ENCODE data around the gene CFHR4.
"Not testable (repeated sequence)": the region's sequence is repeated elsewhere in the genome, so short reads cannot be mapped to it uniquely, and the experiment has no call there.

Gene CFHR4

DNA sequence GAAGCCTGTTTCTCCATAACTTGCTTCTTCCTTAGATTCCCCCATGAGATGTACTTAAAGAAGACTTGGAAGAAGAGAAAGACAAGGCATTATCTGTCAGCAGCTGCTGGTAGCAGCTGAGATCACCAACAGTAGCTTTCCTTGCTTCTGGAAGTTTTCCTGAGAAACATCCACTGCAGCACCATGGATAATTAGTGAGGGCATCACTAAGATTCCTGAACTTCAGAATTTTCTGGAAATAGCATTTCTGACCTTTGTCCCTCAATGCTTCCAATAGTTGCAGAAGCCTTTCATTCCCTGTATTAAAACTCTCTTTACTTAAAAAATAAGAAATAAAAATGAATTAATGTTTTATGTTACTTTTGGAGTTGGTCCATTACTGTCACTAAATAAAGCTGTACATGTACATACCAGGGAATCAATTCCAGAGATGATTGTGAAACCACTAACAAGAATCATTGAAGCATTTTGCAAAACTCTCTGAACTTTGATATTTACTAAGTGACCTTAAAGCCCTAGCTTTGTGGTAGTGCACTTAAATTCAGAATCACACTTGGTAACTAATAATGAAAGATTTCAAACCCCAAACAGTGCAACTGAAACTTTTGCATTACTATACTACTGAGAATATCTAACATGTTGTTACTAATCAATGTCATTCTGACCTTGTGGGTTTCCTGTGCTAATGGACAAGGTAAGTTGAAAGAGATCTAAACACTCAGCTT, at the start of gene CFHR4:
CFHR4 (plus strand) TSS at position 538 of the 725 bp plus-strand sequence; CDS start at position 637, 99 bp downstream.
- H3K4me1 Mint-ChIP-seq (ENCODE audit: low read depth): no peaks in the 10 kb centered on the region
- peaks cover 2% of the 10 kb centered on the region for H3K27me3 Mint-ChIP-seq
- no peak for DNase-seq
- H3K9me3 Mint-ChIP-seq: peaks cover 3% of the 10 kb centered on the region
- H3K27ac Mint-ChIP-seq: no peak within 1 kb of the TSS
- no peak within 1 kb of the TSS for H3K4me3 Mint-ChIP-seq
- no peaks in the 10 kb centered on the region for H3K36me3 Mint-ChIP-seq (ENCODE audit: low read depth)

DNA sequence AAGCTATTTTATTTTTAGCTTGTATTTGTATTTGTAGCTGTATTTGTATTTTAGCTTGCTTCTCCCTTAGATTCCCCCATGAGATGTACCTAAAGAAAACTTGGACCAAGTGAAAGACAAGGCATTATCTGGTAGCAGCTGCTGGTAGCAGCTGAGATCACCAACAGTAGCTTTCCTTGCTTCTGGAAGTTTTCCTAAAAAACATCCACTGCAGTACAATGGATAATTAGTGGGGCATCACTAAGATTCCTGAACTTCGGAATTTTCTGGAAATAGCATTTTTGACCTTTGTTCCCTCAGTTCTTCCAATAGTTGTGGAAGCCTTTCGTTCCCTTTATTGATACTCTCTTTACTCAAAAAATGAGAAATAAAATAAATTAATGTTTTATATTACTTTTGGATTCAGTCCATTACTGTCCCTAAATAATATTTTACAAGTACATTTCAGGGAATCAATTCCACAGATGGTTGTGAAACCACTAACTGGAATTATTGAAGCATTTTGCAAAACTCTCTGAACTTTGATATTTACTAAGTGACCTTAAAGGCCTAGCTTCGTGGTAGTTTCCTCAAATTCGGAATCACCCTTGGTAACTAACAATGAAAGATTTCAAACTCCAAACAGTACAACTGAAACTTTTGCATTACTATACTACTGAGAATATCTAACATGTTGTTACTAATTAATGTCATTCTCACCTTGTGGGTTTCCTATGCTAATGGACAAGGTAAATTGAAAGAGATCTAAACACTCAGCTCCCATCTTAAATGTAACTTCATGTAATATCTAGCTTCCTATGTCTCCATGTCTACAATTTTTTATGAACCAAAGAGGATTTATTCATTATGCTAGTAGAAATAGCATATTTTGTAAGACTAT, 38.0 kb upstream of the CFHR4 start:
- H3K36me3 Mint-ChIP-seq (ENCODE audit: low read depth); H3K4me3 Mint-ChIP-seq; H3K4me1 Mint-ChIP-seq (ENCODE audit: low read depth); H3K27me3 Mint-ChIP-seq; DNase-seq; H3K9me3 Mint-ChIP-seq; H3K27ac Mint-ChIP-seq: not testable (repeated sequence)

DNA sequence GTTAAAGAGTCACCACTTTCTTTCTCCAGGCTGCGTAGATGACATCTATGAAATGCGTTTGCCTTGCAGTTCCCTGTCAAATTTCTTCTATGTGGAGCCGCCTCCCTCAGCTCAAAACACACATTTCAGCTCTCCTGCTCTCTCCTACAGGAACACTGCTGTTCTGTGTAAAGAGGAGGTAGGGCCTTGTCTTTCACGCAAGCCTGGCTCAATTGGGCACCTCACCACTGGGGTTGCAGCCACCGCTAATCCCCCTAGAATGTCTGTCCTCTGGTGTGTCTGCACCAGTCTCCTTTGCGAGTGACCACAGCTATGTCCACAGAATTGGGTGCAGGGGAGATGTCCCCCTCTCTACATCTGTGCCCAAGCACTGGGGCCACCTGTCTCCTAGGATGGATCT, 31.8 kb upstream of the CFHR4 start:
- H3K4me3 Mint-ChIP-seq: no peak overlapping the region
- no peaks in the 10 kb centered on the region for H3K27me3 Mint-ChIP-seq
- no peaks in the 10 kb centered on the region for H3K36me3 Mint-ChIP-seq (ENCODE audit: low read depth)
- DNase-seq: no peak
- H3K27ac Mint-ChIP-seq: no peak overlapping the region
- no peaks in the 10 kb centered on the region for H3K4me1 Mint-ChIP-seq (ENCODE audit: low read depth)
- no peaks in the 10 kb centered on the region for H3K9me3 Mint-ChIP-seq

DNA sequence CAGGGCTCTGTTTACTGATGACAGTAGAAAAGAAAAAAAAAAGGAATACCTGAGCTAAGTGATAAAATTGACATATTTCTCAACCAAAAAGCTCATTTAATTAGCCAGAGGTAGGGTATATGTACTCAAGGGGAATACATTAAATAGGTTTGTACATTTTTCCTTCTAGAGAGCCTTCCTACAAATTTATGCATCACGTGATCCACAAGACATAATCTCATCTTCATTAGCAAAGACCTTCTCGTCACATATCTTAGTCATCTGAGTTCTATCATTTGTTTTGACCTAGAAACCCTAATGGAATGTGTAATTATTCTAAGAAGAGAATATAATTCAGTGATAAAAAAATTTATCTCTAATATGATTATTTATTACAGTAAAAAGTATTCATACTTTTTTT, 30.7 kb upstream of the CFHR4 start:
- Mint-ChIP-seq H3K4me3 (no peak overlapping the region), H3K4me1 (ENCODE audit: low read depth) (no peaks in the 10 kb centered on the region), H3K27ac (no peak overlapping the region), H3K27me3 (no peaks in the 10 kb centered on the region), H3K9me3 (no peaks in the 10 kb centered on the region), H3K36me3 (ENCODE audit: low read depth) (no peaks in the 10 kb centered on the region)
- DNase-seq: no peak

DNA sequence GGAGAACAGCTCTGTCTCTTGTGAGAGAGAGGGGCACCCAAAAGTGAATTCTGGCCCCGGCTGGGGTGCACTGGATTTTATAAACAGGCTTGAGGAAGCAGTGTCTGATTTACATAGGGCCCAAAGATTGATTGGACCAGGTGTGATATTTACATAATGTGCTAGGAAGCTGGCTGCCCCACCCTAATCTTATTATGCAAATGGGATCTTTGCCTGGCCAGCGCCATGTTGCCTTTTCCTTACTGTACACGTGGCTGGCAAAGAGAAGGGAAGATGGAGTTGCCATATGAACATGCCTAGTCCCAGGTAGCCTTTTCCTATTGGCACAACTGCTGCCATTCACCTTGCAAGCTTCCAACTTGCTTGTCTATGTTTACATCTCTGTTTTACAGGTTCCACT, 29.0 kb upstream of the CFHR4 start:
- Mint-ChIP-seq H3K9me3 (no peaks in the 10 kb centered on the region), H3K4me1 (ENCODE audit: low read depth) (no peaks in the 10 kb centered on the region), H3K27ac (no peak overlapping the region), H3K36me3 (ENCODE audit: low read depth) (no peaks in the 10 kb centered on the region), H3K27me3 (peaks cover 3% of the 10 kb centered on the region), H3K4me3 (no peak overlapping the region)
- no peak for DNase-seq

DNA sequence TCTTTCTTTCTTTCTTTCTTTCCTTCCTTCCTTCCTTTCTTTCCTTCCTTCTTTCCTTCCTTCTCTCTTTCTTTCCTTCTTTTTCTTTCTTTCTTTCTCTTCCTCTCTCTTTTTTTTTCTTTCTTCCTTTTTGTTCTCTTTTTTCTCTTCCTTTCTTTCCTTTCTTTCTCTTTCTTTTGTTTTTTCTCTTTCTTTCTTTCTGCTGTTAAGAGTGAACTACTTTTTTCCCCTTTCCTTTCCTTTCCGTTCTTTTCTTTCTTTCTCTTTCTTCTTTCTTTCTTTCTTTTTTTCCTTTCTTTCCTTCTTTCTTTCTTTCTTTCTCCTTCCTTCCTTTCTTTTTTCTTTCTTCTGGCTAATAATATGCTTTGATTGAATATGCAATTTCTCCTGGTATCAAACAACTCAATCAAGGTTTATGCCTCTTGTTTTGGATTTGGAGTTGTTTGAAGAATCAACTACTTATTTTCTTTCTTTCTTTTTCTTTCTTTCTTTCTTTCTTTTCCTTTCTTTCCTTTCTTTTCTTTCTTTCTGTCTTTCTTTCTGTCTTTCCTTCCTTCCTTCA, 27.4 kb upstream of the CFHR4 start:
- H3K4me1 Mint-ChIP-seq (ENCODE audit: low read depth): no peaks in the 10 kb centered on the region
- DNase-seq: no peak
- H3K27me3 Mint-ChIP-seq: peaks cover 3% of the 10 kb centered on the region
- H3K9me3 Mint-ChIP-seq: no peaks in the 10 kb centered on the region
- no peak overlapping the region for H3K27ac Mint-ChIP-seq
- no peaks in the 10 kb centered on the region for H3K36me3 Mint-ChIP-seq (ENCODE audit: low read depth)
- H3K4me3 Mint-ChIP-seq: no peak overlapping the region

DNA sequence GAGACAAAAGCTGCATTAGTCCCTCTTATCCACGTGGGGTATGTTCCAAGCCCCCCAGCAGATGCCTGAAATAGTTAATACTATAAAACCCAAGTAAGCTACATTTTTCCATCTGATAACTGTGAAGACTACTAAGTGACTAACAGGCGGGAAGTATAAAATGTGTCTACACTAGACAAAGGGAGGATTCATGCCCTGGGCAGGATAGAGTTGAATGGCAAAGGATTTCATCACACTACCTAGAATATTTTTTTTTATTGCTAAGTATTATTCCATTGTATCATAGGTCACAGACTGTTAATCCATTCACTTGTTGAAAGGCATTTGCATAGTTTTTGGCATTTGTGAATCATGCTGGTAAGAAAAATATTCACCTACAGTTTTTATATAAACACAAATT, 26.4 kb upstream of the CFHR4 start:
- no peaks in the 10 kb centered on the region for H3K4me1 Mint-ChIP-seq (ENCODE audit: low read depth)
- no peak overlapping the region for H3K4me3 Mint-ChIP-seq
- DNase-seq: no peak
- H3K27me3 Mint-ChIP-seq: peaks cover 3% of the 10 kb centered on the region
- no peaks in the 10 kb centered on the region for H3K36me3 Mint-ChIP-seq (ENCODE audit: low read depth)
- no peak overlapping the region for H3K27ac Mint-ChIP-seq
- H3K9me3 Mint-ChIP-seq: no peaks in the 10 kb centered on the region

DNA sequence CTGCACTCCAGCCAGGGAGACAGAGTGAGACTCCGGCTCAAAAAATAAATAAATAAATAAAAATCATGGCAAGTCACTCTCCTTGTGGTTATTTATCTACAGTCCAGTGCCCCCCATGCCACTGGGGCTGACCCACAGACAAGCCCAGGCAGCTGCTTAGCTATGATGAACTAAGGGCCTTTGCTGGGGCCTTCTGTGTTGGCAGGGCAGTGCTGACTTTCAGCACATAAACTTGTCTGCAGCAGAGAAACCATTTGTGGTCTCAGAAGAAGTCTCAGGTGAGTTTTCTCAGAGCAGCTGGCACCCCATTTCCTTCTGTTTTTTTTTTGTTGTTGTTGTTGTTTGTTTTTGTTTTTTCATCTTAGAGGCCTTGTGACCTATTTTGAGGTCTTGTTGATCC, 20.9 kb upstream of the CFHR4 start:
- H3K27me3 Mint-ChIP-seq: peaks cover 3% of the 10 kb centered on the region
- H3K9me3 Mint-ChIP-seq: no peaks in the 10 kb centered on the region
- no peak overlapping the region for H3K4me3 Mint-ChIP-seq
- no peak for DNase-seq
- H3K4me1 Mint-ChIP-seq (ENCODE audit: low read depth): no peaks in the 10 kb centered on the region
- no peaks in the 10 kb centered on the region for H3K36me3 Mint-ChIP-seq (ENCODE audit: low read depth)
- no peak overlapping the region for H3K27ac Mint-ChIP-seq

DNA sequence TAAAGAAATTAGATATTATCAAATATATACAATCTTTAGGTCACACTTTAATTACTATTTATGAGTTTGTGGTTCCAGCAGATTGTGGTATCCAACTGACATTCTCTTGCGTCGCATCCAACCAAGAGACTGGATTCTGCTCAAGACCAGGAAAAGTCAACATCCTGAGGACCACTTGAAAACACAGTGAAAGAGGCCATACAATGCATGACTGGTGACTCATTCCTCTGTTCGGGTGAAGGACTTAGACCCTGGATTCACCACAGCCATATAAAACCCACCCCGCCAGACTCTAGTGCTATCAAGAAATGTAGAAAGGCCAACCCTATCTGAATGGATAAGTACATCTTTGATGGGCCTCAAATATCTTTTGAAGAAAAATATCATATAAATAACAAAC, 14.5 kb upstream of the CFHR4 start:
- Mint-ChIP-seq H3K27me3 (peaks cover 10% of the 10 kb centered on the region), H3K9me3 (no peaks in the 10 kb centered on the region), H3K27ac (no peak overlapping the region), H3K4me3 (no peak overlapping the region), H3K36me3 (ENCODE audit: low read depth) (no peaks in the 10 kb centered on the region), H3K4me1 (ENCODE audit: low read depth) (no peaks in the 10 kb centered on the region)
- no peak for DNase-seq

DNA sequence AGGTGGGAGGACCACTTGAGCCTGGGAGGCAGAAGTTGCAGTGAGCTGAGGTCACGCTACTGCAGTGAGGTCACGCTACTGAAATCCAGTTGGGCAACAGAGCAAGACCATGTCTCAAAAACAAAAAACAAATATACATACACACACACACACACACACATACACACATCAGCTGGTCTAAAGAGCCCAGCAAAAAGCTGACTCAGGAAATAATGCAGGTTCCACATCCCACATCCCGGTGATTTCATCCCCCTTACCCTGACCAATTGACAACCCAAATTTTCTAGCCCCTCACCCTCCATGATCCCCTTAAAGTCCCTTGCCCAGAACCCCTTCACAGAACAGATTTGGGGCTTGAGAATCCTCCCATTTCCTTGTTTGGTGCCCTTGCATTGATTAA, 11.9 kb upstream of the CFHR4 start:
- no peak overlapping the region for H3K27ac Mint-ChIP-seq
- no peaks in the 10 kb centered on the region for H3K36me3 Mint-ChIP-seq (ENCODE audit: low read depth)
- H3K4me3 Mint-ChIP-seq: no peak overlapping the region
- no peaks in the 10 kb centered on the region for H3K4me1 Mint-ChIP-seq (ENCODE audit: low read depth)
- DNase-seq: no peak
- H3K27me3 Mint-ChIP-seq: peaks cover 16% of the 10 kb centered on the region
- H3K9me3 Mint-ChIP-seq: no peaks in the 10 kb centered on the region

DNA sequence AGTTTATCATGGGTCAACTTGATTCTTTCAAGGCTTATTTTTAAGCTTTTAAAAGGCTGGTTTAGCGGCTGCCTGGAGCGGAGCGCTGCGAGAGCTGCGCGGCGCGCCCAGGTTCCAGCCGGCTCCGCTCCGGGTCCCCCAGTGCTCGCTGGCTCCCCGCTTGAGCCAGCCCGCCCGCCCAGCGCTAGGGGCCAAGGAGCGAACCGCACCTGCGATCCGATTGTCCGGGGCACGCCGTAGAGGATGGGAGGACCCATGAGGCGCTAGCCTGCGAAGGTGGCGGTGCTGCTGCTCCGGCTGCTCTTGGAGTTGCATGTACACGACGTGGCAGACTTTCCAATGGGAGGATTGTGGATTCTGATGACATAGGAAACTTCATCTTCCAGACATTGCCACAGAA, 9.9 kb upstream of the CFHR4 start:
- Mint-ChIP-seq H3K27ac (no peak overlapping the region), H3K4me1 (ENCODE audit: low read depth) (no peaks in the 10 kb centered on the region), H3K27me3 (peaks cover 16% of the 10 kb centered on the region), H3K36me3 (ENCODE audit: low read depth) (no peaks in the 10 kb centered on the region), H3K4me3 (no peak overlapping the region), H3K9me3 (no peaks in the 10 kb centered on the region)
- no peak for DNase-seq

DNA sequence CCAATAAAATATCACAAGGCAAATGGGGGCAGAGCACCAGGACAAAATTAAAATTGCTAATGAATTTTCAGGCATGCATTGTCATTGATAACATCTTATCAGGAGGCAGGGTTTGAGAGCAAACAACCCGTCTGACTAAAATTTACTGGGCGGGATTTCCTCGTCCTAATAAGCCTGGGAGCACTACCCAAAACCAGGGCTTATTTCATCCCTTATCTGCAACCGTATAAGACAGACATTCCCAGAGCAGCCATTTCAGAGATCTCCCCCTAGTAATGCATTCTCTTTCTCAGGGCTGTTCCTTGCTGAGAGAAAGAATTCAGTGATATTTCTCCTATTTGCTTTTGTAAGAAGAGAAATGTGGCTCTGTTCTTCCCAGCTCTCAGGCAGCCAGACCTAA, 1.3 kb upstream of the CFHR4 start:
- H3K9me3 Mint-ChIP-seq; DNase-seq; H3K27me3 Mint-ChIP-seq; H3K27ac Mint-ChIP-seq; H3K4me3 Mint-ChIP-seq; H3K36me3 Mint-ChIP-seq (ENCODE audit: low read depth); H3K4me1 Mint-ChIP-seq (ENCODE audit: low read depth): not testable (repeated sequence)

DNA sequence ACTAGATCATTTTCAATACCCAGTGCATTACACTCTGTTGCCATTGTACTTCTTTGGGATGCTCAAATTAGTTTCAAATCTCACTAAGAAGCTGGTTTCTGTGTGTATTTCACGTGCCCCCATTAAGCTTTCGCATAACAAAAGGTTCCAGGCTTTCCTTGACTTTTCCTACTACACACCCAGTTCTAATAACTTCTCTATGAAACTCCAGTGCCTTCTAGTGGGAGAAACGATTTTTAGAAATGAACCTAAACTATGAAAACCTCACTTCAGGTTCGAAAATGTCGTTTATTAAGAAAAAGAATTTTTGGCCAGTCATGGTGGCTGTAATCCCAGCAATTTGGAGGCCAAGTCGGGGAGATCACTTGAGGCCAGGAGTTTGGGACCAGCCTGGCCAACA, 2.8 kb downstream of the CFHR4 start:
- no peak overlapping the region for H3K27ac Mint-ChIP-seq
- peaks cover 2% of the 10 kb centered on the region for H3K27me3 Mint-ChIP-seq
- peaks cover 3% of the 10 kb centered on the region for H3K9me3 Mint-ChIP-seq
- DNase-seq: no peak
- no peaks in the 10 kb centered on the region for H3K4me1 Mint-ChIP-seq (ENCODE audit: low read depth)
- no peaks in the 10 kb centered on the region for H3K36me3 Mint-ChIP-seq (ENCODE audit: low read depth)
- no peak overlapping the region for H3K4me3 Mint-ChIP-seq

DNA sequence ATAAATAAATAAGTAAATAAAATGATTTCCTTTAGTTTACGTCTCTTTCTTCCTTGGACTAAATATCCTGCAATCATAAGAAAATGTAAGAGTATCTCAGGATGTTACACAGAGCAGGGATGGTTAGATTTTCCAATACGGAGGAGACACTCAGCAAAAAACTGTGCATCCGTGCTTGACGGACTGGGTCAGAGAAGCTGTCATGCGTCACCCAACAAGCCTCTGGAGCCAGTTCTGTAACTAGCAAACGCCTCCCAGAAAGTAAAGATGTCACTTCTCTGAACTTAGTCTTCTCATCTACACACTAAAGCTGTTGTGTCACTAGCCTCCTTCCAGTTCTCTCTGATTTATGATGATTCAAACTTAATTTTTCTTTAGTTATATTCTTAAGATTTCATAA, 3.4 kb downstream of the CFHR4 start:
- Mint-ChIP-seq H3K36me3 (ENCODE audit: low read depth) (no peaks in the 10 kb centered on the region), H3K27ac (no peak overlapping the region), H3K9me3 (peaks cover 2% of the 10 kb centered on the region), H3K27me3 (peaks cover 5% of the 10 kb centered on the region), H3K4me3 (no peak overlapping the region), H3K4me1 (ENCODE audit: low read depth) (no peaks in the 10 kb centered on the region)
- DNase-seq: no peak

DNA sequence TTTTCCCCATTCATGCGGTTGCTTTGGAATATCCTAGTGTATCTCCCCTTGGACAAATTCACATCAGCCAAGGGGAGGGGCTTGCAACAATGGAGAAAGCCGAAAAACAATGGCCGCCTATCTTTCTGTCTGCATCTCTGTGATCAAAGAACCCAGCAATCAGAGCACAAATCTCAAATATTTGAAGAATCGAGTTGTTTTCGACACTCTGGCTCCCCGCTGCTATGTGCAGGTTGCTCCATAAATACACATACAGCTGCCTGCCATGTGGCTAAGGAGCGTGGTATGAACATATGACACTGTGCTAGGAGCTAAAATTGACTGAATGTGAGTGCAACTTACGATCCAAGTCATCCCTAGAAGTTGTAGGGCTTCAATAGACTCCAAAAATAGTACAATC, 8.5 kb downstream of the CFHR4 start:
- Mint-ChIP-seq H3K4me1 (ENCODE audit: low read depth) (no peaks in the 10 kb centered on the region), H3K9me3 (no peaks in the 10 kb centered on the region), H3K27me3 (peaks cover 29% of the 10 kb centered on the region), H3K4me3 (no peak overlapping the region), H3K36me3 (ENCODE audit: low read depth) (no peaks in the 10 kb centered on the region), H3K27ac (no peak overlapping the region)
- DNase-seq: no peak

All from activated T-cell treated with anti-CD3 and anti-CD28 coated beads, Interleukin-2, amount 50 U/mL, for 24 hours (primary cell).